ENCODE data around the gene SERF2. TPM values are rescaled to one million over a fixed set of nuclear protein-coding genes. Genes with fewer than 3 reads are reported as not detected.

The SERF2 gene
- total and polyA plus RNA-seq, 2 of the 13 experiments (the other 11 are each of a cell fraction or from before 2014, with no cell fraction given): 811 to 1,257 TPM

DNA sequence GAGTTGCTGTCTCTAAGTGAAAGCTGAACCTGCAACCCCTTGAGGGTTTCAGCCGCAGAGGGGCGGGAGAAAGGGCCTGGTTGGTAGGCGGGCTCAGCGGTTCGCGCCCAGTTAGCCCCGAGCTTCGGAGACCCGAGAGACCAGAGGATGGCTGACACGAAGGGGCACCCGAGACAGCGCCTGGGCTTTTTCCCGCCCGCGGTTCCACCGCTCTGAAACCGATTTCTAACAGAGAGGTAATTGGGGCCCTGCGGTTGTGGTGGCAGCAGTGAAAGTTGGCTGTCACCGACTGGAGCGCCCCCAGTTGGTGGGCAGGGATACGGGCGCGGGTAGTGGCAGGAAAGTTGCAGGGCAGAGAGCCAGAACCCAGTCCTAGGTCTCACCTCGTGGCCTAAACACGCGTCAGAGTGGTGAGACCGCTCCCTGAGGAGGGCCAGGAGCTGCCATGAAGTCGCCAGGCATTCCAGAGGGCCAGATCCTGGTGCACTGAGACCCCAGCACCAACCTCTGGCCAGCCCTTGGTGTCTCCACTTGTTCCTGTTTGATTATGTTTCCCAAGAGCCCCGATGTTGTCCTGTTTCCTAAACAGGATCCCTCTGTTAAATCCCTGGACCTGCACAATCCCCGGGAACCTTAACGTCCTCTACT lies 14.7 kb upstream of the SERF2 start (continued):
- TF ChIP-seq ZNF704 (CRISPR knock-in tag; IDR thresholded peaks at IDR 0.05; ENCODE audit: borderline replicate concordance) (peak; percentile 45; the same call in 1 of the 2 replicates), JUNB (CRISPR knock-in tag; IDR thresholded peaks at IDR 0.05; ENCODE audit: borderline replicate concordance) (no peak), FUBP1 (CRISPR knock-in tag; IDR thresholded peaks at IDR 0.05; ENCODE audit: borderline replicate concordance) (no peak), ZNF678 (CRISPR knock-in tag; IDR thresholded peaks at IDR 0.05) (peak; percentile 58; the same call in 1 of the 2 replicates), PHF8 (CRISPR knock-in tag; IDR thresholded peaks at IDR 0.05) (peak; percentile 75; the same call in 1 of the 2 replicates), MXD4 (CRISPR knock-in tag; IDR thresholded peaks at IDR 0.05) (no peak), SALL1 (CRISPR knock-in tag; IDR thresholded peaks at IDR 0.05) (peak; percentile 81), KAT2B (IDR thresholded peaks at IDR 0.05; ENCODE audit: borderline replicate concordance, low read depth, low read length) (no peak), SP4 (CRISPR knock-in tag; IDR thresholded peaks at IDR 0.05) (peak; percentile 43; the same call in 1 of the 2 replicates), POLR2A (IDR thresholded peaks at IDR 0.05; ENCODE audit: insufficient read depth in 1 of 2, low read depth in 2 of 2, low read length in 2 of 2) (peak; percentile 66 to 68), ZNF761 (CRISPR knock-in tag; conservative IDR thresholded peaks at IDR 0.05) (peak; percentile 84; the same call in 1 of the 2 replicates), ZNF451 (CRISPR knock-in tag; IDR thresholded peaks at IDR 0.05) (0 out of 2 replicates have a peak, but pooled peaks have one; percentile 7), YY1 (IDR thresholded peaks at IDR 0.05; ENCODE audit: insufficient read depth, insufficient replicate concordance, low read depth, low read length) (no peak)
- TF ChIP-seq, protein P1, sequence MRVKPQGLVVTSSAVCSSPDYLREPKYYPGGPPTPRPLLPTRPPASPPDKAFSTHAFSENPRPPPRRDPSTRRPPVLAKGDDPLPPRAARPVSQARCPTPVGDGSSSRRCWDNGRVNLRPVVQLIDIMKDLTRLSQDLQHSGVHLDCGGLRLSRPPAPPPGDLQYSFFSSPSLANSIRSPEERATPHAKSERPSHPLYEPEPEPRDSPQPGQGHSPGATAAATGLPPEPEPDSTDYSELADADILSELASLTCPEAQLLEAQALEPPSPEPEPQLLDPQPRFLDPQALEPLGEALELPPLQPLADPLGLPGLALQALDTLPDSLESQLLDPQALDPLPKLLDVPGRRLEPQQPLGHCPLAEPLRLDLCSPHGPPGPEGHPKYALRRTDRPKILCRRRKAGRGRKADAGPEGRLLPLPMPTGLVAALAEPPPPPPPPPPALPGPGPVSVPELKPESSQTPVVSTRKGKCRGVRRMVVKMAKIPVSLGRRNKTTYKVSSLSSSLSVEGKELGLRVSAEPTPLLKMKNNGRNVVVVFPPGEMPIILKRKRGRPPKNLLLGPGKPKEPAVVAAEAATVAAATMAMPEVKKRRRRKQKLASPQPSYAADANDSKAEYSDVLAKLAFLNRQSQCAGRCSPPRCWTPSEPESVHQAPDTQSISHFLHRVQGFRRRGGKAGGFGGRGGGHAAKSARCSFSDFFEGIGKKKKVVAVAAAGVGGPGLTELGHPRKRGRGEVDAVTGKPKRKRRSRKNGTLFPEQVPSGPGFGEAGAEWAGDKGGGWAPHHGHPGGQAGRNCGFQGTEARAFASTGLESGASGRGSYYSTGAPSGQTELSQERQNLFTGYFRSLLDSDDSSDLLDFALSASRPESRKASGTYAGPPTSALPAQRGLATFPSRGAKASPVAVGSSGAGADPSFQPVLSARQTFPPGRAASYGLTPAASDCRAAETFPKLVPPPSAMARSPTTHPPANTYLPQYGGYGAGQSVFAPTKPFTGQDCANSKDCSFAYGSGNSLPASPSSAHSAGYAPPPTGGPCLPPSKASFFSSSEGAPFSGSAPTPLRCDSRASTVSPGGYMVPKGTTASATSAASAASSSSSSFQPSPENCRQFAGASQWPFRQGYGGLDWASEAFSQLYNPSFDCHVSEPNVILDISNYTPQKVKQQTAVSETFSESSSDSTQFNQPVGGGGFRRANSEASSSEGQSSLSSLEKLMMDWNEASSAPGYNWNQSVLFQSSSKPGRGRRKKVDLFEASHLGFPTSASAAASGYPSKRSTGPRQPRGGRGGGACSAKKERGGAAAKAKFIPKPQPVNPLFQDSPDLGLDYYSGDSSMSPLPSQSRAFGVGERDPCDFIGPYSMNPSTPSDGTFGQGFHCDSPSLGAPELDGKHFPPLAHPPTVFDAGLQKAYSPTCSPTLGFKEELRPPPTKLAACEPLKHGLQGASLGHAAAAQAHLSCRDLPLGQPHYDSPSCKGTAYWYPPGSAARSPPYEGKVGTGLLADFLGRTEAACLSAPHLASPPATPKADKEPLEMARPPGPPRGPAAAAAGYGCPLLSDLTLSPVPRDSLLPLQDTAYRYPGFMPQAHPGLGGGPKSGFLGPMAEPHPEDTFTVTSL (CRISPR knock-in tag; IDR thresholded peaks at IDR 0.05; ENCODE audit: borderline replicate concordance): peak; percentile 68
- TF ChIP-seq, protein P2, sequence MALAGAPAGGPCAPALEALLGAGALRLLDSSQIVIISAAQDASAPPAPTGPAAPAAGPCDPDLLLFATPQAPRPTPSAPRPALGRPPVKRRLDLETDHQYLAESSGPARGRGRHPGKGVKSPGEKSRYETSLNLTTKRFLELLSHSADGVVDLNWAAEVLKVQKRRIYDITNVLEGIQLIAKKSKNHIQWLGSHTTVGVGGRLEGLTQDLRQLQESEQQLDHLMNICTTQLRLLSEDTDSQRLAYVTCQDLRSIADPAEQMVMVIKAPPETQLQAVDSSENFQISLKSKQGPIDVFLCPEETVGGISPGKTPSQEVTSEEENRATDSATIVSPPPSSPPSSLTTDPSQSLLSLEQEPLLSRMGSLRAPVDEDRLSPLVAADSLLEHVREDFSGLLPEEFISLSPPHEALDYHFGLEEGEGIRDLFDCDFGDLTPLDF (CRISPR knock-in tag; IDR thresholded peaks at IDR 0.05): peak; percentile 66; the same call in 1 of the 2 replicates

Data from HepG2 (cell line).